Left hindlimb (tissue), 1 donor: ENCODE data around the gene ZNF518A.

ENCODE experiments used
- DNase-seq: peaks from one replicate; pipeline ENCODE4 v3.0.0-alpha.2; 2018

The ZNF518A gene

GRCh38 chr10:96129387-96130325, at the start of gene ZNF518A:
ZNF518A (plus strand) TSS chr10:96130297; CDS start chr10:96156323, 26,026 bp downstream.
- peak; percentile 95 for DNase-seq

- DNase-seq = no peak
These were observed 47.9 kb upstream of the ZNF518A start for GRCh38 chr10:96082153-96082552.

- no peak for DNase-seq
These were observed 47.3 kb upstream of the ZNF518A start for GRCh38 chr10:96082748-96083147.

- no peak for DNase-seq
These were observed 41.0 kb upstream of the ZNF518A start for GRCh38 chr10:96089116-96089515.

GRCh38 chr10:96089670-96090462, 40.2 kb upstream of the ZNF518A start:
- DNase-seq = peak; percentile 95

GRCh38 chr10:96090463-96090800, 39.7 kb upstream of the ZNF518A start:
- no peak for DNase-seq

GRCh38 chr10:96092999-96093767, 36.9 kb upstream of the ZNF518A start:
- DNase-seq = no peak

- no peak for DNase-seq
These were observed 36.1 kb upstream of the ZNF518A start for GRCh38 chr10:96093948-96094347.

GRCh38 chr10:96096958-96097357, 33.1 kb upstream of the ZNF518A start:
- no peak for DNase-seq

- no peak for DNase-seq
These were observed 32.2 kb upstream of the ZNF518A start for GRCh38 chr10:96097865-96098264.

GRCh38 chr10:96107623-96108038, 22.5 kb upstream of the ZNF518A start:
- DNase-seq = no peak

- DNase-seq = no peak
These were observed 17.6 kb upstream of the ZNF518A start for GRCh38 chr10:96112531-96112930.

GRCh38 chr10:96118604-96119450, 11.3 kb upstream of the ZNF518A start:
- DNase-seq = no peak

GRCh38 chr10:96122824-96123223, 7.3 kb upstream of the ZNF518A start:
- DNase-seq = no peak

GRCh38 chr10:96124230-96125141, 5.6 kb upstream of the ZNF518A start:
- DNase-seq = peak; percentile 29

GRCh38 chr10:96125142-96125515, 5.0 kb upstream of the ZNF518A start:
- DNase-seq = no peak

- peak; percentile 84 for DNase-seq
These were observed 364 bp downstream of the ZNF518A start for GRCh38 chr10:96130326-96130995.

- no peak for DNase-seq
These were observed 1.5 kb downstream of the ZNF518A start for GRCh38 chr10:96131621-96132020.

GRCh38 chr10:96133135-96133534, 3.0 kb downstream of the ZNF518A start:
- DNase-seq = no peak

GRCh38 chr10:96136810-96137209, 6.7 kb downstream of the ZNF518A start:
- DNase-seq = no peak
